ENCODE results near the gene GKN1. TPM values are rescaled to one million over a fixed set of nuclear protein-coding genes. Genes with fewer than 3 reads are reported as not detected.
A peak's percentile ranks its signal among the peaks of the same experiment; 100 is the strongest.
"Not testable (repeated sequence)": the region's sequence is repeated elsewhere in the genome, so short reads cannot be mapped to it uniquely, and the experiment has no call there.

Gene GKN1, protein sequence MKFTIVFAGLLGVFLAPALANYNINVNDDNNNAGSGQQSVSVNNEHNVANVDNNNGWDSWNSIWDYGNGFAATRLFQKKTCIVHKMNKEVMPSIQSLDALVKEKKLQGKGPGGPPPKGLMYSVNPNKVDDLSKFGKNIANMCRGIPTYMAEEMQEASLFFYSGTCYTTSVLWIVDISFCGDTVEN
- total RNA-seq (2014; rRNA removed; shearing (Covaris generic)) = not detected in 2 replicates

- no peak for DNase-seq (ENCODE audit: low spot score)
Measured at GRCh38 chr2:68974251-68974650, at the start of gene GKN1. TSS of gene GKN1 (plus strand) at chr2:68974636. CDS start at chr2:68974678, 42 bp downstream.

GRCh38 chr2:68925295-68925896 is 49.0 kb upstream of the GKN1 start:
- DNase-seq (ENCODE audit: low spot score) = peak; percentile 71

DNA sequence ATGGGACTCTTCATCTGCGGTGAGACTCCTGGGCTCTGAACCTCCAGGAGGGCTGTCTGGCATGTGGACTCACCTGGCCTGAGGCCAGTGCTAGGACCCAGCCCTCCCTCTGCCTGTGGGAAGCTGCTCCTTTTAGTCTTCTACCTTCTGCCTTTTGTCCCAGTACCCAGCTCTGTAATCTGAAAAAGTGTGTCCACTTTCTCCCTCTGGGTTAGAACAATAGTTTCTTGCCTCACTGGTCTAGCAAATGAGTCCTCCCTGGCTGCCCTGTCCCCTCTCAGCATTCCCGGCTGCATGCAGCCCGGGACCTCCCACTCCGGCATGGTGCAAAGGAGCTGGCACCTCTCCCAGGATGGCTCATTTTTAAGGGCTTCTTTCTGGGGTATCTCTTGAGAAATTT is 47.6 kb upstream of the GKN1 start:
- no peak for DNase-seq (ENCODE audit: low spot score)

GRCh38 chr2:68931149-68931711 is 43.2 kb upstream of the GKN1 start:
- DNase-seq (ENCODE audit: low spot score) = no peak

DNA sequence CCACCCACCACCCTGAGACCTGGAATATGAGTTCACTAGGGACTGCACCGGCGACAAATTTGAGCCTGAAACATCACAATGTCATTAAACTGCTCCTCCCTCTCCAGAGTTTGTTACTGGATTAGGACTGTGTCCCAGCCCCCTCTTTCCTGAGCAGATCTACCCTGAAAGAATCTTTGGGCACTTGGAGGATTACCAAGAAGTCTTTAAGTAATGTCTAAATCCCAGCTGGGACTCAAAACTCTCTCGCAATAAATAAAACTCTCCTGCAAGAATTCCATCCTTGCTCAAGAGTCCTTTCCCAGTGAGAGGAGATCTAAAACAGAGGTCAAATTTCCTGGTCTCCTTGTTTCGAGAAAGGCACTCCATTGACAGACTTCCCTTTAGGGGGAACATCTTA is 42.6 kb upstream of the GKN1 start:
- DNase-seq (ENCODE audit: low spot score) = no peak

DNA sequence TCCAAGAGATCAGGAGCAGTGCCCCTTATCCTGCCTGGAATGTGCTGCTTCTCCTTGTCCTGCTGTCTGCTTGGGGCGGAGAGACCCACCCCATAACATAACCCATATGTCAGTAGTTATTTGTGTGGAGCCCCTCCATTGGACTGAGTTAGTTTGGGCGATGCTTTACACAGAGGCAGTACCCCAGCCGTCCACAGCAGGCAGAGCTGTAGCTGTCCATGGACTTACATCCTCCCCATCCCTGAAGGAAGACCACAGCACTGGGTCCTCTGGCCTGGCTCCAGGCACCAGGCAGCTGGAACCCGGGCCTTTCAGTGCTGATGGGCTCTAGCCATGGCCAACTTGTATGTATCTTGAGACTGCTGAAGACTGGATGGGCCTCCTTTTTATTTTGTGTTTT is 42.0 kb upstream of the GKN1 start:
- no peak for DNase-seq (ENCODE audit: low spot score)

DNA sequence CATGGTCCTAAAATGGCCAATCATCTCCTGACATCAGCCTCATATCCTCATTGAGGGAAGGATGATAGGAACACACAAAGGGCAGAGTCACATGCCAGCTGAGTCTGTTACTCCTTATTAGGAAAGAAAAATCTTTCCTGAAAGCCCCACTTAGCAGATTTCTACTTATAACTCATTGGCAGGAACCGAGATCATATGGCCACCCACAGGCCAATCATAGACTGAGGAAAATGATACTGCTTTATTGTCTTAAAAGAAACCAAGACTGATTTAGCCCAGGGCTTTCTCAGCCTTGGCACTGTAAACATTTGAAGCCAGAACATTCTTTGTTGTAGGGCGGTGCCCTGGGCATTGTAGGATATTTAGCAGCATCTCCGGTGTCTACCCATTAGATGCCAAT is 40.4 kb upstream of the GKN1 start:
- no peak for DNase-seq (ENCODE audit: low spot score)

DNA sequence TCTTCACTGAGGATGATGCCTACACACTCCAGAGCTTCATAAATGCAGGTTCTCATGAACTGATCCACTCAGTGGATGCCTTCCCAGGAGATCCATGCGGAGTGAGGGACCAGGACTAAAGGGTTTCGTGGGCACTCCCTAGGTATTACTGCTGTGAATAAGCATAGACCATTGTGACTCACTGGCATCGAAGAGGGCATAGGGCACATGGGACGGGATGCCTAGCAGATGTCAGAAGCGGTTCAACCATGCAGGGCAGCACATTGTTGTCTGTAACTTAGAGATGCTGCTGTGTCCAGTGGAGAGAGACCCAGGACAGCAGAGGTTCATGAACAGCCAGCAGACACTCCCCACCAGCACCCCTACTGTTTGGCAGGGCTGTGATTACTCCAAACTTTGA is 39.0 kb upstream of the GKN1 start:
- DNase-seq (ENCODE audit: low spot score) = no peak

GRCh38 chr2:68936427-68936826 is 38.0 kb upstream of the GKN1 start:
- DNase-seq (ENCODE audit: low spot score) = no peak

GRCh38 chr2:68936889-68937288 is 37.5 kb upstream of the GKN1 start:
- DNase-seq (ENCODE audit: low spot score) = no peak

DNA sequence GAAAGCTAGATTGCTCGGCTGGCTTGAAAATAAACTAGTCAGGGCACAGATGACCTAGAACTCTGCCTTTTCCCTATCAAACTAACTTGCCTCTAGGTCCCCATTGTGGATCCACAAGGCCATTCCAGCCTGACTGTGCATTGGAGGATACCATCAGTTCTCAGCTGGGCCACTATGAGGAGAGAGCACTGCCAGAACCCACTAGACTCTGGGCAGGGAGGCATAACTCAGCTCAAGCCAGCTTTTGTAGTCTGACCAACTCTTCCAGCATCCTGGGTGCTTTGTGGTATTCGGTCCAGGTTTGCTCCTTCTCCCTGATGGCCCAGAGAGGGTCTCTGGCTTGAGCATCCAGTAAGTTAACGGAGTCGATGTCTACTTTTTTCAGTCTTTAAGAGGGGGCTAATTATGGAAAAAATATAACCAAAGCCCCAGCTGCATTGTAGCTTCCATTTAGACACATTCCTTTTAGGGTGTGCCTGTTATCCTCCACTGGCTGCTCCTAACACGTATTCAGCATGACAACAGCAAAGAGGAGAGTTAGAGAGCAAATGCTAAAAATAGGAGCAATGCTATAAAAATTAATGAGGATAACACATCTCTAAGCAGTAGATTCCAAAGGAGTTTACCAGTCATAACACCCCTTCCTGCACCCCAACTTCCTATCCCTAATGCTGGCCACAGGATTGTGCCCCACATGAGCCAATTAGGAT is 36.9 kb upstream of the GKN1 start:
- no peak for DNase-seq (ENCODE audit: low spot score)

GRCh38 chr2:68938938-68939337 is 35.5 kb upstream of the GKN1 start:
- DNase-seq (ENCODE audit: low spot score) = no peak

DNA sequence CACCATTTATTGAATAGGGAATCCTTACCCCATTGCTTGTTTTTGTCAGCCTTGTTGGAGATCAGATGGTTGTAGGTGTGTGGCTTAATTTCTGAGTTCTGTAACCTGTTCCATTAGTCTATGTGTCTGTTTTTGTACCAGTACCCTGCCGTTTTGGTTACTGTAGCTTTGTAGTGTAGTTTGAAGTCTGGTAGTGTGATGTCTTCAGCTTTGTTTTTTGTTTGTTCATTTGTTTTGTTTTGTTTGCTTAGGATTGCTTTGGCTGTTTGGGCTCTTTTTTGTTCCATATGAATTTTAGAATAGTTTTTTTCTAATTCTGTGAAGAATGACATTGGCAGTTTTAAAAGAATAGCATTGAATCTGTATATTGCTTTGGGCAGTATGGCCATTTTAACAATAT is 34.5 kb upstream of the GKN1 start:
- DNase-seq (ENCODE audit: low spot score) = no peak

GRCh38 chr2:68940369-68940768 is 34.1 kb upstream of the GKN1 start:
- no peak for DNase-seq (ENCODE audit: low spot score)

DNA sequence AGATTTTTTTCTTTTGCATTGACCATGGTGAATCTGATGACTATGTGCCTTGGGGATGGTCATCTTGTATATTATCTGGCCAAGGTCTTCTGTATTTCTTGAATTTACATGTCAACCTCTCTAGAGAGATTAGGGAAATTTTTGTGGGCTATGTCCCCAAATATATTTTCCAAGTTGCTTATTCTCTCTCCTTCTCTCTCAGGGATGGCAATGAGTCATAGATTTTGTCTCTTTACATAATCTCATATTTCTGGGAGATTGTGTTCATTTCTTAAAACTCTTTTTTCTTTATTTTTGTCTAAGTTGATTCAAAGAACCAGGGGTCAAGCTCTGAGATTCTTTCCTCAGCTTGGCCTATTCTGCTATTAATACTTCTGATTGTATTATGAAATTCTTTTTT is 31.6 kb upstream of the GKN1 start:
- no peak for DNase-seq (ENCODE audit: low spot score)

- peak; percentile 68 for DNase-seq (ENCODE audit: low spot score)
Measured at GRCh38 chr2:68943581-68944568, 30.6 kb upstream of the GKN1 start.

DNA sequence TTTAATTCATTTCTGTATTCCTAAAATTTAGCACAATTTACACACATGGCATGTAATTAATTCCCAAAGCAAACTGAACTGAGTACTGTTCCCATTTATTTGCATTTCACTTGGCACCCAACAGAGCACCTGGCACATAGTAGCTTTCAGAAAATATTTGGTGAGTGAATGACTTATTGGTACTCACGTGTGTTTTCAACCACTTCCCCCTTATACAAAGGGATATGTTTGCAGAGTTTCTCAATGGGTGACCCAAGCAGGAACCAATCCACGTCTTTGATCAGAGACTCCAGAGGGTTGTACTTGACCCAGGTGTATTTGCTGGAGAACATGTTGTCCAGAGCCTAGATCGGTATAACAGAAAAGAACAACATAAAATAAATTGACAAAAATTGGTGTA is 28.3 kb upstream of the GKN1 start:
- DNase-seq (ENCODE audit: low spot score) = no peak

DNA sequence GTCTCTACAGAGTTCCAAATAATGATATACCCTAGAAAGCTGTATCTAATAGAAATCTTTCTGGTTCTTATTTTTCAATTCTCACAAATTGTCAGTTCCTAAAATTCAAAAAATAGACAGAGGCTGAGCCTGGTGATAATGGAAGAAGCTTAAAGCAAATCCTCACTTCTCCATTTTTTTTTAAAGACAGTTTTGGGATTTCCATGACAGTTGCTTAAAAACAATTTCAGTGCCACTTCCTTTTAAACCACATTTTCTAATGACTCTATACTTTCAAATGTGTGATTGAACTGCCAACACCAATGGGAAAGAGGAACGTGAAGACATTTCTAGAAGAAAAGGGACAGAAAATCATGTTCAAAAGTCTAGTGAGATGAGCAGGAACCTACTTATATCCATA is 25.7 kb upstream of the GKN1 start:
- DNase-seq (ENCODE audit: low spot score) = no peak

- no peak for DNase-seq (ENCODE audit: low spot score)
Measured at GRCh38 chr2:68951899-68952298, 22.5 kb upstream of the GKN1 start.

DNA sequence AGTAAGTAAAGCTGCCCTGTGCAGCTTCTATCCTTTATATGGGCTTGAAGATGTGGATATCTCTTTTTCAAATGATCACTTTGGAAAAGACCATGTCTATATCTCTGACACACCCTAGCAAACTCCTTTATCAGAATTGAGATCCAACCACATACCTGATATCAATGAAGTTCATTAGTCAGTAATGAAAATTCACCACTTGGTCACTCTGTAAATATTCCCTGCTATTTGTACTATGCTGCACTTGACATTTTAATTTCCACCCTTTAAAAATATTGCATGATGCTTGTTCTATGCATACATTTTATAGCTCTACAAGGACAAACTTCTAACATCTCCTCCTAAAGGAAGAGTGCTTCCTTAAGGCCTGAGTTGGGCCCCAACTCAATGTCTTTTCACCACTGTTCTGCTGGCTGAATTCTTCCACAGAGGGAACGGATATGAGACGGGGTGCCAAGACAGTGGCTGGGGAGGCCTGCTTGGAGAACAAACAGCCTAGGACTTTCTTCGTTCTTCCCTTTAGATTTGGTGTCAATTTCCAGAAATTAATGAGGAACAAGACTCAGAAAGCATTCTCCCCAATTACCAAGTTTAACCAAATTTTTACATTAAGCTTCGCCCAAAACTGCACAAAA is 21.4 kb upstream of the GKN1 start, which contains the start of gene GKN2:
GKN2 (minus strand) TSS at position 7 of the 635 bp plus-strand sequence. CDS start 32 bp downstream, outside the sequence.
- no peak for DNase-seq (ENCODE audit: low spot score)

DNA sequence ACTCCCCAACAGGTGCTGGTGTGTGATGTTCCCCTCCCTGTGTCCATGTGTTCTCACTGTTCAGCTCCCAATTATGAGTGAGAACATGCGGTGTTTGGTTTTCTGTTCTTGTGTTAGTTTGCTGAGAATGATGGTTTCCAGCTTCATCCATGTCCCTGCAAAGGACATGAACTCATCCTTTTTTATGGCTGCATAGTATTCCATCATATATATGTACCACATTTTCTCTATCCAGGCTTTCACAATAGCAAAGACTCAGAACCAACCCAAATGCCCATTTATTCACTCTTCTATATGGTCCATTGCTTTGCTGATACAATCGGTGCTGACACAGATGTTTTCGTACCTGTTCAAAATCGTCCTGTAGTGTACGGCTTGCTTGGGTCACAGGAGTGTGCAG is 19.0 kb upstream of the GKN1 start:
- not testable (repeated sequence) for DNase-seq (ENCODE audit: low spot score)
